PC-3 (cell line): ENCODE results near the gene PCLAF. TPM values are rescaled to one million over a fixed set of nuclear protein-coding genes. Genes with fewer than 3 reads are reported as not detected.

Experiments
- ATAC-seq: fragments of 200-7000 bp; cut with Tn5 transposase; 2 replicates; pipeline ENCODE4 v1.9.1; 2020; ENCODE audit warnings: mild to moderate bottlenecking, moderate library complexity
- BruUV-seq: library from RNA; stranded (reverse); fragments of 400-500 nt; replicated peaks from 2 replicates; lab custom pipeline; 2021; lab: Mats Ljungman, UMichigan
- CTCF ChIA-PET: fragments of 300-600 bp; sonication (Branson Sonifier 250); formaldehyde crosslinking; loops from one replicate; lab custom pipeline; 2022; ENCODE audit warnings: antibody characterized with exemption; lab: Charles Lee
- POLR2A ChIA-PET: fragments of 300-600 bp; sonication (Branson Sonifier 250); formaldehyde crosslinking; loops from one replicate; lab custom pipeline; 2022; ENCODE audit warnings: antibody characterized with exemption; ENCODE audit not compliant: unreplicated experiment; lab: Charles Lee
- DNase-seq: peaks from one replicate; pipeline ENCODE4 v3.0.0-alpha.2; 2015
- H2AFZ ChIP-seq: fragments of 300-600 bp; sonication (generic); 2 replicates; pipeline ENCODE4 v1.6.0; 2016; ENCODE audit warnings: antibody characterized with exemption, low read length
- H3F3A ChIP-seq: fragments of 300-600 bp; sonication (generic); one replicate; pipeline ENCODE4 v1.6.0; 2017; ENCODE audit warnings: antibody characterized with exemption, low read length, control low read depth, mild to moderate bottlenecking; ENCODE audit not compliant: unreplicated experiment
- H3K27ac ChIP-seq: fragments of 300-600 bp; sonication (generic); 2 replicates; pipeline ENCODE4 v1.5.1; 2016; ENCODE audit warnings: mild to moderate bottlenecking, low read length
- H3K27me3 ChIP-seq: fragments of 300-600 bp; sonication (generic); 2 replicates; pipeline ENCODE4 v1.6.1; 2016; ENCODE audit warnings: low read length, mixed read lengths
- H3K36me3 ChIP-seq: fragments of 300-600 bp; sonication (generic); 2 replicates; pipeline ENCODE4 v1.6.1; 2016; ENCODE audit warnings: low read depth, mixed run types, low read length, mixed read lengths
- H3K4me1 ChIP-seq: fragments of 300-600 bp; sonication (generic); 2 replicates; pipeline ENCODE4 v1.5.1; 2016; ENCODE audit warnings: low read length; ENCODE audit not compliant: insufficient read depth
- H3K4me2 ChIP-seq: fragments of 300-600 bp; sonication (generic); 2 replicates; pipeline ENCODE4 v1.6.0; 2016; ENCODE audit warnings: low read length
- H3K4me3 ChIP-seq: fragments of 300-600 bp; sonication (generic); 2 replicates; pipeline ENCODE4 v1.5.1; 2016; ENCODE audit warnings: mild to moderate bottlenecking, low read length, mixed read lengths
- H3K79me2 ChIP-seq: fragments of 300-600 bp; sonication (generic); 2 replicates; pipeline ENCODE4 v1.6.1; 2017; ENCODE audit warnings: low read length, mixed read lengths
- H3K9ac ChIP-seq: fragments of 300-600 bp; sonication (generic); 2 replicates; pipeline ENCODE4 v1.6.0; 2016; ENCODE audit warnings: mild to moderate bottlenecking, low read length
- H3K9me2 ChIP-seq: fragments of 300-600 bp; sonication (generic); replicated peaks from 2 replicates; pipeline ENCODE4 v1.6.1; 2016; ENCODE audit warnings: mixed run types, low read length, mixed read lengths
- H3K9me3 ChIP-seq: fragments of 300-600 bp; sonication (generic); 2 replicates; pipeline ENCODE4 v1.6.1; 2016; ENCODE audit warnings: low read length, mixed read lengths
- H4K20me1 ChIP-seq: fragments of 300-600 bp; sonication (generic); 2 replicates; pipeline ENCODE4 v1.6.1; 2016; ENCODE audit warnings: low read length, mixed read lengths
- CTCF ChIP-seq: fragments of 300-600 bp; sonication (generic); conservative IDR thresholded peaks from 2 replicates; pipeline ENCODE4 v1.5.1; 2017; ENCODE audit warnings: antibody characterized with exemption, low read depth, mild to moderate bottlenecking, low read length
- EZH2 ChIP-seq: fragments of 300-600 bp; sonication (generic); IDR thresholded peaks from one replicate; pipeline ENCODE4 v1.6.1; 2017; ENCODE audit warnings: antibody characterized with exemption, mild to moderate bottlenecking, low read length; ENCODE audit not compliant: unreplicated experiment
- EZH2phosphoT487 ChIP-seq: fragments of 300-600 bp; sonication (generic); IDR thresholded peaks from 2 replicates; pipeline ENCODE4 v1.6.1; 2018; ENCODE audit warnings: mild to moderate bottlenecking, antibody characterized with exemption, low read length, borderline replicate concordance
- intact Hi-C: fragments of 100-400 bp; cut with micrococcal nuclease; formaldehyde crosslinking; loops from 2 replicates; pipeline ENCODE4 v1.9.0; 2023
- total RNA-seq: library from RNA; depleted of rRNA; stranded (reverse); fragments of >200 nt; gene quantifications from 2 replicates; pipeline ENCODE4 v1.2.3, GENCODE V29; 2014

PCLAF gene
- total RNA-seq, 1 experiment from 2014 or later: 52.4 TPM

GRCh38 chr15:64355348-64355943 lies 25.8 kb downstream of the PCLAF start:
- intact Hi-C loops: no loop called here
- POLR2A ChIA-PET: no interaction called here
- TSS peak; percentile 70 for BruUV-seq

GRCh38 chr15:64354688-64355344 lies 26.4 kb downstream of the PCLAF start:
- Histone ChIP-seq H3K4me1 (peaks cover 5% of the 10 kb centered on the region; the same call in 1 of the 2 replicates), H3K36me3 (no peaks in the 10 kb centered on the region), H3K27me3 (no peaks in the 10 kb centered on the region), H3K9ac (peak overlapping the region; percentile 80), H3K27ac (no peak overlapping the region), H3F3A (no peaks in the 10 kb centered on the region), H2AFZ (peak overlapping the region; percentile 79; the same call in 1 of the 2 replicates), H3K4me2 (peak overlapping the region; percentile 86), H3K9me2 (no peaks in the 10 kb centered on the region), H3K9me3 (no peaks in the 10 kb centered on the region), H4K20me1 (no peaks in the 10 kb centered on the region), H3K4me3 (peak overlapping the region; percentile 85), H3K79me2 (peaks cover 45% of the 10 kb centered on the region)
- DNase-seq: no peak
- TF ChIP-seq CTCF (no peak), EZH2phosphoT487 (no peak), EZH2 (no peak)
- ATAC-seq: no peak
- ChIA-PET POLR2A (no interaction called here), CTCF (interaction anchor here (0.6 kb wide), 1 partner anchor 138 kb away, joined by 4 read pairs; no protein-coding TSS in a partner anchor)
- intact Hi-C loops: no loop called here
- no TSS peak for BruUV-seq

More at GRCh38 chr15:64355348-64355943, 25.8 kb downstream of the PCLAF start:
- no peak for TF ChIP-seq CTCF
- no peak for TF ChIP-seq EZH2phosphoT487
- no peak for TF ChIP-seq EZH2
- no peaks in the 10 kb centered on the region for H3K36me3 ChIP-seq
- H3K27ac ChIP-seq: peak overlapping the region; percentile 50
- H3K9me2 ChIP-seq: no peaks in the 10 kb centered on the region
- peaks cover 5% of the 10 kb centered on the region; the same call in 1 of the 2 replicates for H3K4me1 ChIP-seq
- no peaks in the 10 kb centered on the region for H3K9me3 ChIP-seq
- H3K4me3 ChIP-seq: peak overlapping the region; percentile 85
- peak overlapping the region; percentile 80 for H3K9ac ChIP-seq
- H4K20me1 ChIP-seq: no peaks in the 10 kb centered on the region
- no peaks in the 10 kb centered on the region for H3F3A ChIP-seq
- ATAC-seq (peak; percentile 18), DNase-seq (no peak)
- H3K4me2 ChIP-seq: peak overlapping the region; percentile 86
- H3K79me2 ChIP-seq: peaks cover 42% of the 10 kb centered on the region
- H3K27me3 ChIP-seq: no peaks in the 10 kb centered on the region
- peak overlapping the region; percentile 79 for H2AFZ ChIP-seq
- CTCF ChIA-PET: interaction anchor here (0.6 to 1.0 kb wide), 2 partner anchors 9 to 32 kb away, joined by 3 read pairs; partner anchors contain the start of gene TRIP4
